ENCODE measurements around the gene KATNB1. TPM values are rescaled to one million over a fixed set of nuclear protein-coding genes. Genes with fewer than 3 reads are reported as not detected.
"Not testable (repeated sequence)": the region's sequence is repeated elsewhere in the genome, so short reads cannot be mapped to it uniquely, and the experiment has no call there.

Gene KATNB1
- polyA plus RNA-seq, 2 donors: 10.5 to 16.5 TPM

DNA sequence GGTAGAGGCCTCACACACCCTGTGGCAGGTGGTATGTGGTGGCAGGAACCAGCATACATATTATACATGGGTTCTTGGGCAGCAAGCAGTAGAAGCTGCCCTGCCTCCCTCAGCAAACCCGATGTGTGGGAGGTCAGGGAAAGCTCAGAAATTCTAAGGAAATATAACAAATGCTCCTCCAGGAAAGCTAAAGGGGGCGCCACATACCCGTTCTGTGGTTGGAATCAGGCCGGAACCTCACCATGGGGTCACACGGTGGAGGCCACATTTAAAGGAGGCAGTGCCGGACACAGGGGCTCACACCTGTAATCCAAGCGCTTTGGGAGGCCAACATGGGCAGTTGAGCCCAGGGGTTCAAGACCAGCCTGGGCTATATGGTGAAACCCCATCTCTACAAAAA is 12.4 kb upstream of the KATNB1 start:
- H3K27me3 ChIP-seq (ENCODE audit: control insufficient read depth in 1 of 2, insufficient read depth in 2 of 2, low read length in 2 of 2): no peaks in the 10 kb centered on the region

DNA sequence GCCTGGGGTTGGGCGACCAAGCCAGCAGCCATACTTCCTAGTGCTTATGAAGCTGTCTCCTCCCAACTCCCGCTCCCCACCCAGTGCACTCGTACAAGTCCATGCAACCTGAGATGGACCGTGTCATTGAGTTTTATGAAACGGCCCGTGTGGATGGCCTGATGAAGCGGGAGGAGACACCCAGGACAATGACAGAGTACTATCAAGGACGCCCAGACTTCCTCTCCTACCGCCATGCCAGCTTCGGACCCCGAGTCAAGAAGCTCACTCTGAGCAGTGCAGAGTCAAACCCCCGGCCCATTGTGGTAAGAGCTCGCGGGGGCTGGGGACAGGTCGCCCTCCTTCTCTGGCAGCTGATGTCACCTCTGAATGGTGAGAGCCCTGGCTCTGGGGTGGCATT is 11.0 kb upstream of the KATNB1 start:
- Histone ChIP-seq H3K4me1 (ENCODE audit: control insufficient read depth in 2 of 2, insufficient read depth in 2 of 2, low read length in 1 of 2) (no peaks in the 10 kb centered on the region), H3K27ac (ENCODE audit: low read depth in 2 of 2, low read length in 1 of 2) (no peak overlapping the region), H3K4me3 (ENCODE audit: low read depth in 1 of 2, low read length in 2 of 2) (no peak overlapping the region), H3K36me3 (ENCODE audit: control insufficient read depth in 2 of 2, insufficient read depth in 2 of 2, low read length in 1 of 2) (no peaks in the 10 kb centered on the region), H3K9me3 (ENCODE audit: control insufficient read depth in 2 of 2, insufficient read depth in 1 of 2, low read depth in 1 of 2, low read length in 1 of 2) (no peaks in the 10 kb centered on the region), H3K27me3 (ENCODE audit: control insufficient read depth in 1 of 2, insufficient read depth in 2 of 2, low read length in 2 of 2) (no peaks in the 10 kb centered on the region)
- WGBS, 2 donors: 86 to 88% methylated on average over 15 of the region's 15 CpGs

More for the DNA sequence above, 12.4 kb upstream of the KATNB1 start:
- H3K4me1 ChIP-seq (ENCODE audit: control insufficient read depth in 2 of 2, insufficient read depth in 2 of 2, low read length in 1 of 2): no peaks in the 10 kb centered on the region
- H3K4me3 ChIP-seq (ENCODE audit: low read depth in 1 of 2, low read length in 2 of 2): no peak overlapping the region
- no peak overlapping the region for H3K27ac ChIP-seq (ENCODE audit: low read depth in 2 of 2, low read length in 1 of 2)
- WGBS, 2 donors: 78 to 84% methylated on average over 7 of the region's 7 CpGs
- H3K9me3 ChIP-seq (ENCODE audit: control insufficient read depth in 2 of 2, insufficient read depth in 1 of 2, low read depth in 1 of 2, low read length in 1 of 2): no peaks in the 10 kb centered on the region
- no peaks in the 10 kb centered on the region for H3K36me3 ChIP-seq (ENCODE audit: control insufficient read depth in 2 of 2, insufficient read depth in 2 of 2, low read length in 1 of 2)

DNA sequence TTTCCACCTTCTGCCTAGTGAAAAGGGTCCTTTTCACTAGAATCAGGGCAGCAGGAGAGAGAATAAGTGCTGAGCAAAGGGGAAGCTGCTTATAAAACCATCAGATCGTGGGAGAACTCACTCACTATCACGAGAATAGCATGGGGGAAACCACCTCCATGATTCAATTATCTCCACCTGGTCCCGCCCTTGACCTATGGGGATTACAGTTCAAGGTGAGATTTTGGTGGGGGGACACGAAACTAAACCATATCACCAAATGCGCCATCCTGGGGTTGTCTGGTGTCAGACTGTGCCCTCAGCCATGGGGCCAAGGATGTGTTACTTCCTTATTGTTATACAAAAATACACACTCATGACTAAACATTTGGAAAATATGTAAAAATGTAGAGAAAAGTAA is 10.4 kb upstream of the KATNB1 start:
- H3K4me1 ChIP-seq (ENCODE audit: control insufficient read depth in 2 of 2, insufficient read depth in 2 of 2, low read length in 1 of 2): no peaks in the 10 kb centered on the region
- H3K4me3 ChIP-seq (ENCODE audit: low read depth in 1 of 2, low read length in 2 of 2): no peak overlapping the region
- no peaks in the 10 kb centered on the region for H3K9me3 ChIP-seq (ENCODE audit: control insufficient read depth in 2 of 2, insufficient read depth in 1 of 2, low read depth in 1 of 2, low read length in 1 of 2)
- 59 to 70% methylated on average over 5 of the region's 5 CpGs for WGBS, 2 donors
- H3K27ac ChIP-seq (ENCODE audit: low read depth in 2 of 2, low read length in 1 of 2): no peak overlapping the region
- no peaks in the 10 kb centered on the region for H3K27me3 ChIP-seq (ENCODE audit: control insufficient read depth in 1 of 2, insufficient read depth in 2 of 2, low read length in 2 of 2)
- no peaks in the 10 kb centered on the region for H3K36me3 ChIP-seq (ENCODE audit: control insufficient read depth in 2 of 2, insufficient read depth in 2 of 2, low read length in 1 of 2)

DNA sequence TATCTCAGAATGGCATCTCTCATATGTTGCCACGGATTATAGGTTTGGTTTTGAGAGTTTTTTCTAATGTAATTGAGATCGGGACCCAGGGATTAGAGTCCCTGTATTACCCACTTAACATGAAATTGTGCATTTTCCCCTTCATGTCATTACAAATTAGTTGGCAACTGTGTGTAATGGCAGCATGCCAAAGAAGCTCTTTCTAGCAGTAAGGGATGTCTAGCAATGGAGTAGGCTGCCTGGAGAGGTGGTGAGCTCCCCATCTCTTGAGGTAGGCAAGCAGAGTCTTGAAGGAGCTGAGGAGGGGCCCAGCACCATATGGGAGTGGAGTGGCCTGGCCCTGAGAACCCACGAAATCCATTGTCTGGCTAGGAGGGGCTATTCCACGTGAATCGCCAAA is 10.0 kb upstream of the KATNB1 start:
- Histone ChIP-seq H3K9me3 (ENCODE audit: control insufficient read depth in 2 of 2, insufficient read depth in 1 of 2, low read depth in 1 of 2, low read length in 1 of 2) (no peaks in the 10 kb centered on the region), H3K27ac (ENCODE audit: low read depth in 2 of 2, low read length in 1 of 2) (no peak overlapping the region), H3K4me1 (ENCODE audit: control insufficient read depth in 2 of 2, insufficient read depth in 2 of 2, low read length in 1 of 2) (no peaks in the 10 kb centered on the region), H3K27me3 (ENCODE audit: control insufficient read depth in 1 of 2, insufficient read depth in 2 of 2, low read length in 2 of 2) (no peaks in the 10 kb centered on the region), H3K4me3 (ENCODE audit: low read depth in 1 of 2, low read length in 2 of 2) (no peak overlapping the region), H3K36me3 (ENCODE audit: control insufficient read depth in 2 of 2, insufficient read depth in 2 of 2, low read length in 1 of 2) (no peaks in the 10 kb centered on the region)
- WGBS, 2 donors: 66 to 71% methylated on average over 5 of the region's 5 CpGs

DNA sequence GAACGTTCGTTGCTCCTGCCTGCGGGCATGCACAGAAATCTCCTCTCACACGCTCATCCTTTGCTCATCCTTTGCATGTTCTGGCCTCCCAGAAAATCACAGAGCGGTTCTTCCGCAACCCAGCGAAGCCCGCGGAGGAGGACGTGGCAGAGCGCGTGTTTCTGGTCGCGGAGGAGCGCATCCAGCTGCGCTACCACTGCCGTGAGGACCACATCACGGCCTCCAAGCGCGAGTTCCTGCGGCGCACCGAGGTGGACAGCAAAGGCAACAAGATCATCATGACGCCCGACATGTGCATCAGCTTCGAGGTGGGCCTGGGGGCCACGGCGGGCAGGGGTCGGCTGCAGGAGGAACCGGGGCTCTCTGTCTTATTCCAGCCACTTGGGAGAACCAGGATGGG is 9.6 kb upstream of the KATNB1 start:
- WGBS, 2 donors: 92 to 94% methylated on average over 29 to 30 of the region's 30 CpGs
- no peaks in the 10 kb centered on the region for H3K27me3 ChIP-seq (ENCODE audit: control insufficient read depth in 1 of 2, insufficient read depth in 2 of 2, low read length in 2 of 2)
- H3K4me3 ChIP-seq (ENCODE audit: low read depth in 1 of 2, low read length in 2 of 2): no peak overlapping the region
- H3K4me1 ChIP-seq (ENCODE audit: control insufficient read depth in 2 of 2, insufficient read depth in 2 of 2, low read length in 1 of 2): no peaks in the 10 kb centered on the region
- H3K36me3 ChIP-seq (ENCODE audit: control insufficient read depth in 2 of 2, insufficient read depth in 2 of 2, low read length in 1 of 2): no peaks in the 10 kb centered on the region
- no peaks in the 10 kb centered on the region for H3K9me3 ChIP-seq (ENCODE audit: control insufficient read depth in 2 of 2, insufficient read depth in 1 of 2, low read depth in 1 of 2, low read length in 1 of 2)
- H3K27ac ChIP-seq (ENCODE audit: low read depth in 2 of 2, low read length in 1 of 2): no peak overlapping the region

DNA sequence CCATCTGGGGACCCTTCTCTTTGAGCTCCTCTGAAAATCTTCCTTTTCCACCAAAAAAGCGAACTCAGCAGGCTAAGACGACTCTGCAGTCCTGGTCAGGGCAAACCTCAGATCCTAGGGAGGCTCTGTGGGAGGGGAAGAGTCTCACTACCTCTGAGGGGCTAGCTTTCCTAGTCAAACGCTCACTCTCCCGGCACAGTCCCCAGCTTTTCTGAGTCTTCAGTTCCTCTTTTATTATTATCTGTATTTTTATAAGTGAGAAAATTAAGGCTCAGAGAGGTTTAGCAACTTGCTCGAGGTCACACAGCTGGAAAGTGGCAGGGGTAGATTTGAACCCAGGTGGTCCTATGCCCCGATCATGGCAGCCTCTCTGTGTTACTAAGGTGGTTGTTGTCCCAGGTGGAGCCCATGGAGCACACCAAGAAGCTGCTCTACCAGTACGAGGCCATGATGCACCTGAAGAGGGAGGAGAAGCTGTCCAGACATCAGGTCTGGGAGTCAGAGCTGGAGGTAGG is 9.1 kb upstream of the KATNB1 start:
- Histone ChIP-seq H3K4me1 (ENCODE audit: control insufficient read depth in 2 of 2, insufficient read depth in 2 of 2, low read length in 1 of 2) (no peaks in the 10 kb centered on the region), H3K4me3 (ENCODE audit: low read depth in 1 of 2, low read length in 2 of 2) (no peak overlapping the region), H3K9me3 (ENCODE audit: control insufficient read depth in 2 of 2, insufficient read depth in 1 of 2, low read depth in 1 of 2, low read length in 1 of 2) (no peaks in the 10 kb centered on the region), H3K36me3 (ENCODE audit: control insufficient read depth in 2 of 2, insufficient read depth in 2 of 2, low read length in 1 of 2) (no peaks in the 10 kb centered on the region), H3K27ac (ENCODE audit: low read depth in 2 of 2, low read length in 1 of 2) (no peak overlapping the region), H3K27me3 (ENCODE audit: control insufficient read depth in 1 of 2, insufficient read depth in 2 of 2, low read length in 2 of 2) (no peaks in the 10 kb centered on the region)
- 79 to 81% methylated on average over 7 of the region's 7 CpGs for WGBS, 2 donors

DNA sequence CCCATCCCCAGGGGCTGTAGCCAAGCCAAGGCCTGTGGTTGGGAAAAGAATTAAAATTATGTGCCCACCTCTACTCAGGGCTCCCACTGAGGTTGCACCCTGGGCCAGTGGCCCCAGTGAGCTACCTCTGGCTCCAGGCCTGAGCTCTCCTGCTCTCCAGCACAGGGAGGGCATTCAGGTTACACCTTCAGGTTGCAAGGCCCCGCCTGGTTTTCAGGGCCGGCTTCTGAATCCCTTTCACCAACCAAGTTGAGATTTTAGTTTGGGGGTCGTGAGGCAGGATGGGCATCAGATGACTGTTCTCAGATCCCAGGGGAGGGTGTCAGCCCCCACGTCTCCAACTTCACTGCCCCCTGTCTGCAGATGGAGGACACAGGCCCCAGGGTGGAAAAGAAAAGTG is 8.0 kb upstream of the KATNB1 start:
- 65 to 70% methylated on average over 4 of the region's 4 CpGs for WGBS, 2 donors
- Histone ChIP-seq H3K36me3 (ENCODE audit: control insufficient read depth in 2 of 2, insufficient read depth in 2 of 2, low read length in 1 of 2) (no peaks in the 10 kb centered on the region), H3K4me3 (ENCODE audit: low read depth in 1 of 2, low read length in 2 of 2) (no peak overlapping the region), H3K27me3 (ENCODE audit: control insufficient read depth in 1 of 2, insufficient read depth in 2 of 2, low read length in 2 of 2) (no peaks in the 10 kb centered on the region), H3K9me3 (ENCODE audit: control insufficient read depth in 2 of 2, insufficient read depth in 1 of 2, low read depth in 1 of 2, low read length in 1 of 2) (no peaks in the 10 kb centered on the region), H3K27ac (ENCODE audit: low read depth in 2 of 2, low read length in 1 of 2) (no peak overlapping the region), H3K4me1 (ENCODE audit: control insufficient read depth in 2 of 2, insufficient read depth in 2 of 2, low read length in 1 of 2) (no peaks in the 10 kb centered on the region)

DNA sequence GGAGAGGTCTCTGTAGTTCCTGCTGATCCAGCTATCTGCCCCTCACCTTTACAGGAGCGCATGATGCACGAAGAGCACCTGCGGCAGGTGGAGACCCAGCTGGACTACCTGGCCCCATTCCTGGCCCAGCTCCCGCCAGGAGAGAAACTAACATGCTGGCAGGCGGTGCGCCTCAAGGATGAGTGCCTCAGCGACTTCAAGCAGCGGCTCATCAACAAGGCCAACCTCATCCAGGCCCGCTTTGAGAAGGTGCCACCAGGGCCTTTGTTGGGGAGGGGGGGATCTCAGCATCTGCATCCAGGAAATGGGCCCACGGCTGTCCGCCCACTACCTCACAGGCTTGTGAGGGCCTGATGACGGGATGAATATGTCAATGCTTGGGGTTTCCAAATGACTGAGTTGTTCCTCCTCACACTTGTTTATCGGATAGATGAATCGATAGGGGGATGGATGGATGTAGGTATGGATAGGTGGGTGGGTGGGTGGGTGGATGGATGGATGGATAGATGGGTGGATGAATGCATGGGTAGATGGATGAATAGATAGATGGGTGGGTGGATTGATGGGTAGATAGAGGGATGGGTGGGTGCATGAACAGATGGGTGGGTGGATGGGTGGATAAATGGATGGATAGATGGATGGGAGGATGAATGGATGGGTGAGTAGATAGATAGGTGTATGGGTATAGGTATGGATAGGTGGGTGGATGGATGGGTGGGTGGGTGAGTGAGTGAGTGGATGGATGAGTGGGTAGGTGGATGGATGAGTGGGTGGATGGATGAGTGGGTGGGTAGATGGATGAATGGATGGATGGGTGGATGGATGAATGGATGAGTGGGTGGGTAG is 7.0 kb upstream of the KATNB1 start:
- no peak overlapping the region for H3K27ac ChIP-seq (ENCODE audit: low read depth in 2 of 2, low read length in 1 of 2)
- H3K36me3 ChIP-seq (ENCODE audit: control insufficient read depth in 2 of 2, insufficient read depth in 2 of 2, low read length in 1 of 2): no peaks in the 10 kb centered on the region
- H3K4me1 ChIP-seq (ENCODE audit: control insufficient read depth in 2 of 2, insufficient read depth in 2 of 2, low read length in 1 of 2): no peaks in the 10 kb centered on the region
- H3K27me3 ChIP-seq (ENCODE audit: control insufficient read depth in 1 of 2, insufficient read depth in 2 of 2, low read length in 2 of 2): no peaks in the 10 kb centered on the region
- no peak overlapping the region for H3K4me3 ChIP-seq (ENCODE audit: low read depth in 1 of 2, low read length in 2 of 2)
- WGBS, 2 donors: 95 to 96% methylated on average over 14 of the region's 14 CpGs
- H3K9me3 ChIP-seq (ENCODE audit: control insufficient read depth in 2 of 2, insufficient read depth in 1 of 2, low read depth in 1 of 2, low read length in 1 of 2): no peaks in the 10 kb centered on the region

DNA sequence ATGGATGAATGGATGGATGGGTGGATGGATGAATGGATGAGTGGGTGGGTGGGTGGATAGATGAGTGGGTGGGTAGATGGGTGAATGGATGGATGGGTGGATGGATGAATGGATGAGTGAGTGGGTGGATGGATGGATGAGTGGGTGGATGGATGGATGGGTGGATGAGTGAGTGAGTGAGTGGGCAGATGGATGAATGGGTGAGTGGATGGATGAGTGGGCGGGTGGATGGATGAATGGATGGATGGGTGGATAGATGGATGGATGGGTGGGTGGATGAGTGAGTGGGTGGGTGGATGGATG is 6.4 kb upstream of the KATNB1 start:
- Histone ChIP-seq H3K27ac (ENCODE audit: low read depth in 2 of 2, low read length in 1 of 2) (no peak overlapping the region), H3K4me3 (ENCODE audit: low read depth in 1 of 2, low read length in 2 of 2) (no peak overlapping the region), H3K9me3 (ENCODE audit: control insufficient read depth in 2 of 2, insufficient read depth in 1 of 2, low read depth in 1 of 2, low read length in 1 of 2) (no peaks in the 10 kb centered on the region), H3K4me1 (ENCODE audit: control insufficient read depth in 2 of 2, insufficient read depth in 2 of 2, low read length in 1 of 2) (no peaks in the 10 kb centered on the region), H3K36me3 (ENCODE audit: control insufficient read depth in 2 of 2, insufficient read depth in 2 of 2, low read length in 1 of 2) (no peaks in the 10 kb centered on the region), H3K27me3 (ENCODE audit: control insufficient read depth in 1 of 2, insufficient read depth in 2 of 2, low read length in 2 of 2) (no peaks in the 10 kb centered on the region)
- WGBS, 2 donors: 86 to 98% methylated on average over 1 of the region's 1 CpG

DNA sequence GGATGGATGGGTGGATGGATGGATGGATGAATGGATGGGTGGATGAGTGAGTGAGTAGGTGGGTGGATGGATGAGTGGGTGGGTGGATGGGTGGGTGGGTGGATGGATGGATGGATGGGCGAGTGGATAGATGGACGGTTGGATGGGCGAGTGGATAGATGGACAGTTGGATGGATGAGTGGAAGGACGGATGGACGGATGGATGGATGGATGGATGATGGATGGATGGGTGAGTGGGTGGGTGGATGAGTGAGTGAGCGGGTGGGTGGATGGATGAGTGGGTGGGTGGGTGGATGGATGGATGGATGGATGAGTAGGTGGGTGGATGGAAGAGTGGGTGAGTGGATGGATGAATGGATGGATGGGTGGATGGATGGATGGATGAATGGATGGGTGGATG is 5.7 kb upstream of the KATNB1 start:
- H3K4me3 ChIP-seq (ENCODE audit: low read depth in 1 of 2, low read length in 2 of 2); H3K9me3 ChIP-seq (ENCODE audit: control insufficient read depth in 2 of 2, insufficient read depth in 1 of 2, low read depth in 1 of 2, low read length in 1 of 2); H3K27ac ChIP-seq (ENCODE audit: low read depth in 2 of 2, low read length in 1 of 2); H3K27me3 ChIP-seq (ENCODE audit: control insufficient read depth in 1 of 2, insufficient read depth in 2 of 2, low read length in 2 of 2); H3K4me1 ChIP-seq (ENCODE audit: control insufficient read depth in 2 of 2, insufficient read depth in 2 of 2, low read length in 1 of 2); H3K36me3 ChIP-seq (ENCODE audit: control insufficient read depth in 2 of 2, insufficient read depth in 2 of 2, low read length in 1 of 2): not testable (repeated sequence)
- 95 to 96% methylated on average over 6 of the region's 6 CpGs for WGBS, 2 donors
